Stomach (tissue), 4 donors: ENCODE results near the gene NASP.

ENCODE experiments used
- EP300 ChIP-seq: sonication (generic); formaldehyde crosslinking; IDR thresholded peaks from one replicate; pipeline ENCODE4 v1.6.1; 2017; ENCODE audit warnings: antibody characterized with exemption
- POLR2A ChIP-seq, 4 donors: fragments of 450-650 bp; IDR thresholded peaks; one replicate each; pipeline ENCODE4 v1.6.1; 2016; ENCODE audit warnings: antibody characterized with exemption in 4 of 4, control low read depth in 2 of 4, mild to moderate bottlenecking in 1 of 4, moderate library complexity in 1 of 4
- TF ChIP-seq, protein P1 (sequence below), 7 experiments: fragments of 450-650 bp in 4 of 7; fragments of 200-600 bp in 3 of 7; sonication (generic) in 3 of 7; IDR thresholded peaks; one replicate each; pipeline ENCODE4 v1.5.1; 2016 to 2019; ENCODE audit warnings: antibody characterized with exemption in 7 of 7, control low read depth in 2 of 7, mild to moderate bottlenecking in 1 of 7

DNA sequence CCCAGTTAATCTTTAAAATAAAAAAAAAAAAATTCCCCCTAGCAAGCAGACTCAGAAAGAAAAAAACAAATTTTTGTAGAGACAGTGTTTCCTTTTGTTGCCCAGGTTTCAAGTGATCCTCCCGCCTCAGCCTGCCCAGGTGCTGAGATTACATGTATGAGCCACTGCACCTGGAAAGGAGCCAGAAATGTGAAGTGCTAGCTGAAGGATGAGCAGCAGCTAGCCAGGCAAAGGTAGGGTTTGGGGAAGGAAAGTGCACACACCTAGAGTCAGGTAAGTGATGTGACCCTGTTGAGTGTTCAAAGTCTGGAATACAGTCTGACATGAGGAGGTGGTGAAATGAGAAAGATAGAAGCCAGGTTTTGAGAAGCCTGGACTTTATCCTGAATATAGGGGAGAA is 31.5 kb upstream of the NASP start:
- TF ChIP-seq EP300 (no peak), POLR2A (IDR thresholded peaks at IDR 0.05) (no peak)
- TF ChIP-seq, protein P1, sequence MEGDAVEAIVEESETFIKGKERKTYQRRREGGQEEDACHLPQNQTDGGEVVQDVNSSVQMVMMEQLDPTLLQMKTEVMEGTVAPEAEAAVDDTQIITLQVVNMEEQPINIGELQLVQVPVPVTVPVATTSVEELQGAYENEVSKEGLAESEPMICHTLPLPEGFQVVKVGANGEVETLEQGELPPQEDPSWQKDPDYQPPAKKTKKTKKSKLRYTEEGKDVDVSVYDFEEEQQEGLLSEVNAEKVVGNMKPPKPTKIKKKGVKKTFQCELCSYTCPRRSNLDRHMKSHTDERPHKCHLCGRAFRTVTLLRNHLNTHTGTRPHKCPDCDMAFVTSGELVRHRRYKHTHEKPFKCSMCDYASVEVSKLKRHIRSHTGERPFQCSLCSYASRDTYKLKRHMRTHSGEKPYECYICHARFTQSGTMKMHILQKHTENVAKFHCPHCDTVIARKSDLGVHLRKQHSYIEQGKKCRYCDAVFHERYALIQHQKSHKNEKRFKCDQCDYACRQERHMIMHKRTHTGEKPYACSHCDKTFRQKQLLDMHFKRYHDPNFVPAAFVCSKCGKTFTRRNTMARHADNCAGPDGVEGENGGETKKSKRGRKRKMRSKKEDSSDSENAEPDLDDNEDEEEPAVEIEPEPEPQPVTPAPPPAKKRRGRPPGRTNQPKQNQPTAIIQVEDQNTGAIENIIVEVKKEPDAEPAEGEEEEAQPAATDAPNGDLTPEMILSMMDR (IDR thresholded peaks at IDR 0.05): no peak
